Stimulated activated CD8-positive, alpha-beta memory T cell treated with anti-CD3 and anti-CD28 coated beads, Interleukin-15, amount 100 ng/mL, for 24 hours (primary cell): Measurements from ENCODE around the gene ALDH16A1.
A peak's percentile ranks its signal among the peaks of the same experiment; 100 is the strongest.
"Not testable (repeated sequence)": the region's sequence is repeated elsewhere in the genome, so short reads cannot be mapped to it uniquely, and the experiment has no call there.

Experiments used
- DNase-seq: peaks from one replicate; pipeline ENCODE4 v3.0.0-alpha.2; 2020; ENCODE audit warnings: low read depth

Gene ALDH16A1

DNA sequence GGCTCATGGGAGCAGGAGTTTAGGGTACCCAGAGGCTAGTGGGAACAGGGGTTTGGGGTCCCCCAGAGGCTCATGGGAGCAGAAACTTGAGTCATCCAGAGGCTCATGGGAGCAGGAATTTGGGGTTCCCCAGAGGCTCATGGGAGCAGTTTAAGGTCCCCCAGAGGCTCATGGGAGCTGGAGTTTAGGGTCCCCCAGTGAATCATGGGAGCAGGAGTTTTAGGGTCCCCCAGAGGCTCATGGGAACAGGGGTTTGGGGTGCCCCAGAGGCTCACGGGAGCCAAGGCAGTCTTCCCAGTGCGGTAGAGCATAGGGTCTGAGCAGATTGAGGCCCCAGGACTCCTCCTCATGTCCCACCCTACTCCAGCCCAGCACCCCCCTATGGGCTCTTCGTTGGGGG is 12.3 kb downstream of the ALDH16A1 start:
- DNase-seq, result no peak

DNA sequence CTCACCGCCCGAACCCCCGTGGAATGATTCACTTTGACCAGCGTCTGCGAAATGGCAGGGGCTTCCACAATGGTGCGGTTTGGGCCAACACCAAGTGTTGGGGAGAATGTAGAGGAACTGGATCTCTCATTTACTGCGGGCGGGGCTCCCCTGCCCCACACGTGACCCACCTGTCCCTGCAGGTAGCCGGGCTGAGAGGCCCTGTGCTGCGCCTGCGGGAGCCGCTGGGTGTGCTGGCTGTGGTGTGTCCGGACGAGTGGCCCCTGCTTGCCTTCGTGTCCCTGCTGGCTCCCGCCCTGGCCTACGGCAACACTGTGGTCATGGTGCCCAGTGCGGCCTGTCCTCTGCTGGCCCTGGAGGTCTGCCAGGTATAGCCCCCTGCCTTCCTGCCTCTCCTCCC is 15.2 kb downstream of the ALDH16A1 start:
- no peak for DNase-seq

DNA sequence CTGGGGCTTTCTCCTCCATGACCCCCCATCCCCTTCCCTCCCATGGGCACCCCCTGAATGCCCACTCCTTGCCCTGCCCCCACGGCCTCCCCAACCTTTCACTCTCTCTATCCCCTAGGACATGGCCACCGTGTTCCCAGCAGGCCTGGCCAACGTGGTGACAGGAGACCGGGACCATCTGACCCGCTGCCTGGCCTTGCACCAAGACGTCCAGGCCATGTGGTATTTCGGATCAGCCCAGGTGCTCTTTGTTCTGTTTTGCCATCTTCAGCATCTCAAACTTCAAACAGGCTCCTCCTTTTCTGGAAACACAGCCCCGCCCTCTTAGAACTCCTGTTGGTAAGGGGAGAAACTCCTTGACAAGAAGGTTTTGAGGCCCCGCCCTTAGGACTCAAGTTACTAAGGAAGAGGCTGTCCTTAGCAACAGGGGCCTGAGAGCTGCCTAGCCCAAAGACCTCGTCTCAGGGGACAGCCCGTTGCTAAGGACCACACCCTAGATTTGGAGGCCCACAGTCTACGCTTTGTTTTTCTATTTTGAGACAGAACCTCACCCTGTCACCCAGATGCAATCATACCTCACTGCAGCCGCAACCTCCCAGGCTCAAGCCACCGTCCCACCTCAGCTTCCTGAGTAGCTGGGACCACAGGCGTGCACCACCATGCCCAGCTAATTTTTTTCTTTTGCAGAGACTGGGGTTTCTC is 15.9 kb downstream of the ALDH16A1 start:
- no peak for DNase-seq

DNA sequence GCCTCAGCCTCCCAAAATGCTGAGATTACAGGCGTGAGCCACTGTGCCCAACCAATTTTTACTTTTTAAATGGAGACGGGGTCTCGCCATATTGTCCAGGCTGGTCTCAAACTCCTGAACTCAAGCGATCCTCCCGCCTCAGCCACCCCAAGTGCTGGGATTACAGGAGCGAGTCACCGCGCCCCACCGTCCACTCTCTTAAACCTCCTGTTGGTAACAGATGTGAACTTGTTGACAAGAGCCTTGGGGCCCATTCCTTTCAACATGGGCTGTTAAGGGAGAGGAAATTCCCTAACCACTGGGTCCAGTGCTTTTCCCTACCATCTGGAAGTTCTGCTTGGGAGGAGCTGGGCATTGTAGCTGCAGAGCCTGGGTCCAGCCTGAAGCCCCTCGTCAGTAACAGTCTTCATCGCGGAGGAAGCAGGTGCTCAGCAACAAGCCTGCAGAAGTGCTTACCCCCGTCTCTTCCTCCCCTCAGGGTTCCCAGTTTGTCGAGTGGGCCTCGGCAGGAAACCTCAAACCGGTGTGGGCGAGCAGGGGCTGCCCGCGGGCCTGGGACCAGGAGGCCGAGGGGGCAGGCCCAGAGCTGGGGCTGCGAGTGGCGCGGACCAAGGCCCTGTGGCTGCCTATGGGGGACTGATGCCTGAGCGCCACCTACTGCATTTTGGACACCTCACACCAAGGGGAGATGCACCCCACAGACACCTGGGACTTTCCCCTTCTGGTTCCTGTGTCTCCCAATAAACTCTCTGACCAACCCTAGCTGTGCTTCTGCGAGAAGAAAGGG is 17.0 kb downstream of the ALDH16A1 start:
- peak; percentile 53 for DNase-seq

DNA sequence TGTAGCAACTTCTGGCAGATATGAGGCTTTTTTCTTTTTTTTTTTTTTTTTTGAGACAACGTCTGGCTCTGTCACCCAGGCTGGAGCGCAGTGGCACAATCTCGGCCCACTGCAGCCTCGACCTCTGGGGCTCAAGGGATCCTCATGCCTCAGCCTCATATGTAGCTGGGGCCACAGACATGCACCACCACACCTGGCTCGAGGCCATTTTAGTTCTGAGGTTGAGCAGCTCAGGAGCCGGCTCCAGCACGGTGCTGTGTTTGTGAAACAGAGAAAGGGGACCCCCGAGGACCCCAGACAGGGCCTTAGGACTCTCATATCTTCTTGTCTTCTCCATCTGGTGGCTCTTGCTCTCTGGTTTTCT is 17.6 kb downstream of the ALDH16A1 start:
- DNase-seq, result no peak

DNA sequence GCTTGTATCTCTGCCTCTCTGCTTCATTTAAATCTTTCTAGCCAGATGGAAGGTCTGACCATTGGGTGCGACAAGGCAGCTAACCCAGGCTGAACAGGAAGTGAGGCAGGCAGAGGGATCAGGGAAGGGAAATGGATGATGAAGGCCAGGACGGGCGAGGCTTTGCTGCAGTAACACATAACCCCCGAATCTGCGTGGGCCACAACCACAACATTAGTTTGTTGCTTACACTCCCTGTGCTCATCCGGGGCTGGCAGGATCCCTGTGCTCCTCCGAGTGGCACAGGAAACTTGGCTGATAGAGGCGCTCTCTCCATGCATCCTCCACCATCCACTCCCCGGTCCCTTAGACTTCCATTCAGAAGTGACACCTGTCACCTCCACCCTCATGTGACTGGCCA is 19.9 kb downstream of the ALDH16A1 start:
- DNase-seq, result no peak

DNA sequence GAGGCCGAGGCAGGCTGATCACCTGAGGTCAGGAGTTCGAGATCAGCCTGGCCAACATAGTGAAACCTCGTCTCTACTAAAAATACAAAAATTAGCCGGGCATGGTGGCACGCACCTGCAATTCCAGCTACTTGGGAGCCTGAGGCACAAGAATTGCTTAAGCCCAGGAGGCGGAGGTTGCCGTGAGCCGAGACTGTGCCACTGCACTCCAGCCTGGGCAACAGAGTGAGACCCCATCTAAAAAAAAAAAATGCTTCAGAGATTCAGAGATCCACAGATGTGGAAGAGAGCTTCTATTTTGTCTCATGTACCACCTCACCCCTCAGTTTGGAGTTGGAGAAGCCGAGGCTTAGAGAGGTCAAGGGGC is 20.5 kb downstream of the ALDH16A1 start:
- not testable (repeated sequence) for DNase-seq

DNA sequence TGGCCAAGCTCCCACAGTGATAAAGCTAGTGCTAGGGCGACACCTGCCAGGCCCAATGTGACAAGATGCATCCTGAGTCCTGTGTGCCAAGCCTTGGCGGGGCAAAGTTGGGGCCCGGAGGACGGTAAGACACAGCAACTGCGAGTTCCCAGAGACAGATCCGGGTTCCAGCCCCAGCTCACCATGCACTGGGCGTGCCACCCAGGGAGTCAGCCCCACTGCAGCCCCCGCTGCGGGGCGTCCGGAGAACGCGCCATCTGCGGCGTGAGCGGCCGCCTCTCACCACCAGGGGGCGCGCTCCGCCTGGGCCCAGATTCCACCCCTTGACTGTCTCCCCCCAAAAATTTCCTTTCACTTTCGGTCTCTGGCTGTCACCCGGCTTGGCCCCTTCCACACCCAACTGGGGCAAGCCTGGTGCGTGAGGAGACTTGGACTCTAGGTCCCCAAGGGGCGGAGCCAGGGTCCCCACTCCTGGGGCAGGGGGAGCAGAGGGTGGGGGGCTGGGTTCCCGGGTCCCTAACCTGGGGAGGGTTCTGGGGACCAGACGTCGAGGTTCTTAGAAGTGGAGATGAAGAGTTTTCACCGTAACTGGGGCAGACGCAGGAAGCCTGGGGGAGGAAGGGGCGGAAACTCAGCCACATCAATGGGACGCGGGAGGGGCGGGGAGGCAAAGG is 21.0 kb downstream of the ALDH16A1 start, which contains the start of gene FLT3LG:
Gene FLT3LG (plus strand): TSS at position 348 of the 674 bp plus-strand sequence. CDS start 425 bp downstream, outside the sequence.
- peak; percentile 89 for DNase-seq

DNA sequence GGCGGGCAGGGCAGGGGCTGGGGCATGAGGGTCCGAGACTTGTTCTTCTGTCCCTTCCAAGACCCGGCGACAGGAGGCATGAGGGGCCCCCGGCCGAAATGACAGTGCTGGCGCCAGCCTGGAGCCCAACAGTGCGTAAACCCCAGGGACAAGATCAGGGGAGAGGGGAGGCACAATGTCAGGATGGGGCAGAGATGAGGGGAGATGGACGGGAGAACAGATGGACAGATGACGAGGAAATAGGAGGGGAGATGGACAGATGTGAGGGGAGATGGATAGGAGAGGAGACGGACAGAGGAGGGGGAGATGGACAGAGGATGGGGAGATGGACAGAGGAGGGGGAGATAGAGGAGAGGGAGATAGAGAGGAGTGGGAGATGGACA is 21.5 kb downstream of the ALDH16A1 start:
- DNase-seq, result no peak

DNA sequence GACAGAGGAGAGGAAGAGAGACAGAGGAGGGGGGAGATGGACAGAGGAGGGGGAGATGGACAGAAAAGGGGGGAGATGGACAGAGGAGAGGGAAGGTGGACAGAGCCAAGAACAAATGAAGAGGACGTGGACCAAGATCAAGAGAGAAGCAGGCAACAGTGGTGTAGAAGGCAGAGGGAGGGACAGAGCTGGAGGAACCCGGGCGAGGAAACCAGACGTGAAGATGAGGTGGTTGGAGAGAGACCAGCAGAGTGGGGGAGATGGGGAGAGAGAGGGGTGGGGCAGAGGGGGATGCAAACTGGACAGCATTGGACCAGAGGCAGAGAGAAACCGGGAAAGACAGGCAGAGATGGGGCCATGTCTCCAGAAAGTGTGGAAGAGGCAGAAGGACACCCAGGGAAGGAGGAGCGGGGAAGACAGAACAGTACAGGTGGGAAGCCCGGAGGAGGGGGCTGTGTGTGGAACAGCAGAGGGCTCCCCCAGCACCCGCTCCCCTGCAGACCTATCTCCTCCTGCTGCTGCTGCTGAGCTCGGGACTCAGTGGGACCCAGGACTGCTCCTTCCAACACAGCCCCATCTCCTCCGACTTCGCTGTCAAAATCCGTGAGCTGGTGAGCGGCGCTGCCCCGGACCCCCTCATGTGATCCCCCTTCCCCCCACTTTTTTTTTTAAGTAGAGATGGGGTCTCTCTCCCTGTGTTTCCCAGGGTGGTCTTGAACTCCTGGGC is 22.3 kb downstream of the ALDH16A1 start:
- no peak for DNase-seq

DNA sequence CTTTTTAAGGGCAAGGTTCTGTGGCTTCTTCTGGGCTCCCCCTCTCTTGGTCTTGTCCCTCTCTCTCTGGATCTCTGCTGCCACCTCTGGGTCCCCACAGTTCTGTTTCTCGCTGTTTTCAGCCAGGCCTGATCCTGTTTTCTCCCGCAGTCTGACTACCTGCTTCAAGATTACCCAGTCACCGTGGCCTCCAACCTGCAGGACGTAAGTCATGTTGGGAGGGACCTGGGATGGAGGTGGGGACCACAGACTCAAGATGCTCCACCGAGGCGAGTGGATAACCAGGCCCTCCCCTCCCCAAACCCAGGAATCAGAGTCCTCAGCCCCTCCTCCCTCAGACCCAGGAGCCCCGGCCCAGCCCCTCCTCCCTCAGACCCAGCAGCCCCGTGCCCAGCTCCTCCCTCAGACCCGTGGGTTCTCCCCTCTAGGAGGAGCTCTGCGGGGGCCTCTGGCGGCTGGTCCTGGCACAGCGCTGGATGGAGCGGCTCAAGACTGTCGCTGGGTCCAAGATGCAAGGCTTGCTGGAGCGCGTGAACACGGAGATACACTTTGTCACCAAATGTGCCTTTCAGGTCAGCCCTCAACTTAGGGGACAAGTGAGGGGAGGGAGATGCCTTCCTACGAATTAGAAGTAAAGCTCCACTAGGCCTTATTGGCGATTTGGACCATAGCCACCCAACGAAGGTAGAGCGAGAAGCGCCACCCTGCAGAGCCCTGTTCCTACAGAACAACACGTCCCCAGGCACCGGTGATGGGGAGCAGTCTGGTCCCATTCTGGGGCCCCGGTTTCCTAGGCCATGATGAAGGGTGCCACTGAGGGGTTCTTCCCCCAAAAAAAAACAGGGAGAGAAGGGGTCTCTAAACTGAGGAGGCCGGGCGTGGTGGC is 23.2 kb downstream of the ALDH16A1 start:
- DNase-seq, result no peak

DNA sequence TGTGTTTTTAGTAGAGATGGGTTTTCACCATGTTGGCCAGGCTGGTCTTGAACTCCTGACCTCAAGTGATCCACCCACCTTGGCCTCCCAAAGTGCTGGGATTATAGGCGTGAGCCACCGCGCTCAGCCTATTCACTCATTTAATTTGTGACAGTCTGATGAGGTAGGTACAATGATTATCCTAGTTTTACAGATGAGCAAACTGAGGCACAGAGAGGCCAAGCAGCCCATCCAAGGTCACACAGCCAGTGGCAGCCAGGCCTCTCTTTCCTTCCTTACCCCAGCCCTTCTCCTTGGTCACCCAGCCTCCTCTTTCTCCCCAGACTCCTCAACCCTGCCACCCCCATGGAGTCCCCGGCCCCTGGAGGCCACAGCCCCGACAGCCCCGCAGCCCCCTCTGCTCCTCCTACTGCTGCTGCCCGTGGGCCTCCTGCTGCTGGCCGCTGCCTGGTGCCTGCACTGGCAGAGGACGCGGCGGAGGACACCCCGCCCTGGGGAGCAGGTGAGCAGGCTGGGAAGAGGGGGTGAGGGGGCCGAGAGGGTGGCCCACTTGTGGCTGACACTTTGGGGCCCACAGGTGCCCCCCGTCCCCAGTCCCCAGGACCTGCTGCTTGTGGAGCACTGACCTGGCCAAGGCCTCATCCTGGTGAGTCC is 27.1 kb downstream of the ALDH16A1 start:
- no peak for DNase-seq

DNA sequence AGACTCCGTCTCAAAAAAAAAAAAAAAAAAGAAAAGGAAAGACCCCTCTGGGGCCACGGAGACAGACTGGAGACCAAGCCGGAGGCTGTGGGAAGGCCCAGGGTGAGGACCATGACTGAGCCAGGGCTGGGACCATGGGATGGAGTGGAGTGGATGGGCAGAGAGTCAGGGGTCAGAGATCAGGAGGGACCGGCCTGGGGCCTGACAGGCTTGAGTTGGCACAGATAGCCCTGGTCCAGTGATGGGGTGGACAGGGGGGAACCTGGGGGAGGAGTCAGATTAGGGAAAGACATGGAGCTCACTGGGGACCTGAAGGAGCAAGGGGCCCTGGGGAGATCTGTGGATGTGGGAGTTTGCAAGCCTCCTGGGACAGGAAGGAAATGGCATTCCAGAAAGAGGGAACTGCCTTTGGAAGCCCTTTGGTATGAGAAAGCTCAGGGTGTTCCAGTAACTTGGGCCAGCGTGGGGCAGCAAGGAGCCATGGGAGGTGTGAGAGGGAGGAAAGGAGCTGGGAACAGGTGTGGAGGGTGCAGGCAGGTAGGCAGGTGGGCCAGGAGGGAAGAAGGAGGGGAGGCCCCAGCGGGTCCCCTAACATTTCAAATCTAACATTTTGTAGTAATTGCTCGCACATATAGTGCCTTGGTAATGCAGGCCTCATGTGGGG is 28.1 kb downstream of the ALDH16A1 start:
- DNase-seq, result no peak

DNA sequence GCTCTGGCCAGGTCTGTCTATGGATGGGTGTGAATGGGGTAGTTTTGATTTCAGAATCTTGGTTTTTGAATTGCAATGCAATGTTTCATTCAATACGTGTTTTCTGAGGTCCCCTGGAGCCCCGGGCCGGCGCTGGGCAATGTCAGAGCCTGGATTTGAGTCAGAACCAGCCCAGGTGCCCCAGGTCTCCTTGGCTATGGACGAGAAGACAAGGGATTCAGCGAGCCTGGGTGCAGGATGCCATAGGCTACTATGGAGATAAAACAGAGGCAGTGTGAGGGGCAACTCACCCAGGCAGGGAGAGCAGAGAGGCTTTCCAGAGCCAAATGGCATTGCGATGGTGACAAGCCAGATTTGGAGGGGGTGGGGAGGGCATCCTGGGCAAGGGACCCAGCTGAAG is 33.2 kb downstream of the ALDH16A1 start:
- no peak for DNase-seq

DNA sequence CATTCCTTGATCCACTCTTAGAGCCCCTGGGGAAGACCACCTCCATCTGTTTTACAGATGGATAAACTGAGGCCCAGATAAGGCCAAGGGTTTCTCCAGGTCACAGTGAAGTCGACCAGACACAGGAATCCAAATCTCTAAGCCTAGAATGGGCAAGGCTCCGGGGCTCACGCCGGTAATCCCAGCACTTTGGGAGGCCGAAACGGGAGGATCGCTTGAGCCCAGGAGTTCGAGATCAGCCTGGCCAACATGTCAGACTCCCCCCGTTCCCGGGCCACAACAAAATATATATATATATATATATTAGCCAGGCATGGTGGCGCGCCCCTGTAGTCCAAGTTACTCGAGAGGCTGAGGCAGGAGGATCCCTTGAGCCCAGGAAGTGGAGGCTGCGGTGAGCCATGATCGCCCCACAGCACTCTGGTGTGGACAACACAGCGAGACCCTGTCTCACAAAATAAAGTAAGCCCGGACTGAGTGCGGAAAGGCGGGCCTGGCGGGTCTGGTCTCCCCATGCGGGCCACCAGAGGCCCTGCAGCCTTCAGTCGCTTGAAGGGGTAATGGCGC is 33.8 kb downstream of the ALDH16A1 start:
- no peak for DNase-seq

DNA sequence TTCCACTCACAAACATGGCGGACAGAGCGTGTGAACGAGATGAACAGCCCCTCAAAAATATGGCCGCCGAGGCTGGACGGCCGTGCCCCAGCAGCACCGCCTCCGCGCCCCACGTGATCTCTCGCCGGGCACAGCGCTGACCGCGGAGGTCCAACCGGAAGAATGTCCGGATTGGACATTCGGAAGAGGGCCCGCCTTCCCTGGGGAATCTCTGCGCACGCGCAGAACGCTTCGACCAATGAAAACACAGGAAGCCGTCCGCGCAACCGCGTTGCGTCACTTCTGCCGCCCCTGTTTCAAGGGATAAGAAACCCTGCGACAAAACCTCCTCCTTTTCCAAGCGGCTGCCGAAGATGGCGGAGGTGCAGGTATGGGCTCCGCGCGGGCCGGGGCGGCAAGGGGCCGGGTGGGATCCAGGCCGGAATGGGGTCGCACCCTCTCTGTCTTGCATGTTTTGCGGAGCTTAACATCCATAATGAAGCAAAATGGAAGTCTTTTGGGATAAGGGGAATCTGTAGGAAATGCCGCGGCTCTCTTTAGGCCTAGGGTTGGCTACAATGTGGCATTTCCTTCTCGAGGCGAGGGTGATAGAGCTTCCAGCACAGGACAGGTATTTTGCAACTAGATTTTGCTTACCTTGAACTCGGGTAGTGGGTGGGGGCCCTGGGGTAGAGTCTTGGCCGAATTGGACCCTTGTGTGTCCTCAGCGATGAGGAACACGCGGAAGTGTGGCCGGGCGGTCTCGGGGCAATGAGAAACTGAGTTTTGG is 34.4 kb downstream of the ALDH16A1 start, which contains the start of gene RPL13A:
Gene RPL13A (plus strand): TSS at position 332 of the 769 bp plus-strand sequence. CDS start 22 bp downstream, at position 354.
- peak; percentile 99 for DNase-seq

DNA sequence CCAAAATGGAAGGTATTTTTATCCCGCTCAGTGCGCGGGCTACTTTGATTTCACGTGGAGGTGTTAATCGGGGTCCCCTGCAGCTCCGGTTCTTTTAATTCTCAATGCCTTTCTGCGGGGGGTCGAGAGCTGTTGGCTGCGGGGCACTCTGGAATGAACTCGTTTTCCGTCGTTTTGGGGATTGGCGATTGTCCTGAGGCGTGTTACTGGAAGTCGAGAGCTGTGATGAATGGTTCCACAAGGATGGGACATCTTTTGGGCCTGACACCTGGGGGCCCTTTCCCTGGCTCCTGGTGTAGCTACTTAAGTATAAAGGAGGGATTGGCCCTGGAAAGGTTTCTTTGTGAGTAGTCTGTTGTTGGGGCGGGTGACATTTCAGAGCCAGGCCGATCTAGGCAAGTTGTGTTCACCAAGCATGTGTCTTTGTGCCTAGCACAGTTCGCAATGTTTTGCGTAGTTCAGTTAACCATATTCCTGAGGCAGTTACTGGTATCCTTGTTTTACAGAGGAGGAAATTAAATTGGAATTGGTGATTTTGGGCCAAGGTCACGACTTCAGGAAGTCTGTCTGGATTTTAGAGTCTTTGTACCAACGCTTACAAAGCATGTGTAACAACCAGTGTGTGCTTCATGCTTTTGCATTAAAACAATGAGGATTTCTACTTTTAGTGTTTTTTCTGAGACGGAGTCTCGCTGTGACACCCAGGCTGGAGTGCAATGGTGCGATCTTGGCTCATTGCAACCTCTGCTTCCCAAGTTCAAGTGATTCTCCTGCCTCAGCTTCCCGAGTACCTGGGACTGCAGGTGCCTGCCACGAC is 35.2 kb downstream of the ALDH16A1 start:
- no peak for DNase-seq

DNA sequence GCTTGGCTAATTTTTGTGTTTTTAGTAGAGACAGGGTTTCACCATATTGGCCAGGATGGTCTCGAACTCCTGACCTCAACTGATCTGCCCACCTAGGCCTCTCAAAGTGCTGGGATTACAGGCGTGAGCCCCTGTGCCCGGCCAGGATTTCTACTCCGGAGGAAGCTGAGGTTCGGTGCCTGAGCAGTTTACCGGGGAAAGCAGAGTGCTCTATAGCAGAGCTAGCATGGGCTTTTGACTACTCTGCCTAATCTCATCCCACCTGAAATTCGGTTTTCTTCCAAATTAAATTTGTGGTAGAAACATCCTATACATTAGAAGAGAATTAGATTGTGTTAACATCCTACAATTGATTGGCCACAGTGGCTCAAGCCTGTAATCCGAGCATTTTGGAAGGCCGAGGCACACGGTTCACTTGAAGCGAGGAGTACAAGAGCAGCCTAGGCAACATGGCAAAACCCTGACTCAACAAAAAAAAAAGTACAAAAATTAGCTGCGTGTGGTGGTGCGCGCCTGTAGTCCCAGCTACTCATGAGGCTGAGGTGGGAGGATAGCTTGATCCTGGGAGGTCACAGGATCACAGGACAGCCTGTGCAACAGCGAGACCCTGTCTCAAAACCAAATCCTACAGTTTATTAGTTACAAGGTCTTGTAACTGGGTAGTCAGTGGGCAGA is 36.0 kb downstream of the ALDH16A1 start:
- no peak for DNase-seq
